ENCODE measurements around the gene PRCD. TPM values are rescaled to one million over a fixed set of nuclear protein-coding genes. Genes with fewer than 3 reads are reported as not detected.

PRCD gene
- total and polyA plus RNA-seq, 2 donors (not counting 1 experiment from before 2014, with no cell fraction given), result 18.0 to 30.6 TPM

- TF ChIP-seq CTCF (IDR thresholded peaks at IDR 0.05) (no peak), EZH2 (IDR thresholded peaks at IDR 0.05; ENCODE audit: borderline replicate concordance, insufficient read depth, low read depth, low read length, poor library complexity, severe bottlenecking) (no peak)
- H3K4me1 Mint-ChIP-seq, result peaks cover 59% of the 10 kb centered on the region
- Histone ChIP-seq H3K9me3 (ENCODE audit: control extremely low read depth in 1 of 3, control insufficient read depth in 2 of 3, insufficient read depth in 1 of 3, low read length in 2 of 3) (no peaks in the 10 kb centered on the region), H2AFZ (ENCODE audit: insufficient read depth, low read depth, low read length, poor library complexity, severe bottlenecking) (peak overlapping the region; percentile 72), H3K4me2 (replicated peaks; ENCODE audit: low read depth, low read length, poor library complexity, severe bottlenecking) (peak overlapping the region; percentile 98), H3K27ac (ENCODE audit: low read length in 2 of 2) (peak overlapping the region; percentile 97 to 99), H3K79me2 (ENCODE audit: control insufficient read depth, insufficient read depth, low read length) (peaks cover 32% of the 10 kb centered on the region), H4K20me1 (ENCODE audit: control insufficient read depth, insufficient read depth, low read length, poor library complexity, severe bottlenecking) (no peaks in the 10 kb centered on the region), H3K9ac (ENCODE audit: low read length) (peak overlapping the region; percentile 77), H3K27me3 (replicated peaks in 1 of 4; ENCODE audit: control extremely low read depth in 1 of 4, control insufficient read depth in 3 of 4, insufficient read depth in 4 of 4, low read length in 3 of 4) (peaks cover 0 to 4% (median 0%) of the 10 kb centered on the region in 4 experiments), H3K4me1 (ENCODE audit: control insufficient read depth in 2 of 2, insufficient read depth in 2 of 2, low read length in 2 of 2) (peaks cover 52 to 67% of the 10 kb centered on the region in 2 donors), H3K4me3 (ENCODE audit: control extremely low read depth in 1 of 5, extremely low read depth in 1 of 5, insufficient read depth in 1 of 5, low read depth in 2 of 5, low read length in 4 of 5) (peak overlapping the region; percentile 11 to 77 (median 70)), H3K36me3 (replicated peaks in 1 of 2; ENCODE audit: control extremely low read depth in 1 of 2, control insufficient read depth in 1 of 2, extremely low read depth in 1 of 2, insufficient read depth in 2 of 2, low read length in 1 of 2) (no peaks in the 10 kb centered on the region)
- H3K4me3 Mint-ChIP-seq, result peak overlapping the region; percentile 84
- peak overlapping the region; percentile 90 for H3K27ac Mint-ChIP-seq
- H3K9me3 Mint-ChIP-seq (ENCODE audit: insufficient read depth), result no peaks in the 10 kb centered on the region
- DNase-seq (peak; percentile 86), ATAC-seq (ENCODE audit: low read depth) (peak; percentile 75)
- WGBS (ENCODE audit: insufficient coverage), result 2% methylated on average over 12 of the region's 26 CpGs
- peaks cover 3% of the 10 kb centered on the region for H3K27me3 Mint-ChIP-seq
- ChIA-PET POLR2A (interaction anchor here (0.6 to 2.9 kb wide), 24 partner anchors 8 to 1829 kb away, joined by 3 to 31 read pairs (median 5); partner anchors contain the start of genes FDXR, PRCD, RHBDF2 and SEC14L1), CTCF (interaction anchor here (0.8 to 5.2 kb wide), 17 partner anchors 8 to 184 kb away, joined by 3 to 52 read pairs (median 6); partner anchors contain the start of genes AANAT, CYGB, PRCD and ST6GALNAC2)
- intact Hi-C loops (cut with micrococcal nuclease), result loop anchor here (1.0 to 5.0 kb wide), 6 partner anchors 12 to 199 kb away; partner anchors contain the start of genes JMJD6 and METTL23
Measured at GRCh38 chr17:76527430-76528111, 12.3 kb upstream of the PRCD start.
